Ascending aorta (tissue), 2 donors: ENCODE results near the gene HSD17B3. TPM values are rescaled to one million over a fixed set of nuclear protein-coding genes. Genes with fewer than 3 reads are reported as not detected.

Experiments used
- DNase-seq, 2 donors: peaks; one replicate each; pipeline ENCODE4 v3.0.0-alpha.2; 2019; ENCODE audit warnings: low spot score in 2 of 2
- H3K27ac ChIP-seq, 2 donors: fragments of 200-600 bp; sonication (generic); one replicate each; pipeline ENCODE4 v1.5.1; 2016 to 2017; ENCODE audit warnings: mild to moderate bottlenecking in 1 of 2
- H3K27me3 ChIP-seq: fragments of 200-600 bp; sonication (generic); one replicate; pipeline ENCODE4 v1.5.1; 2017
- H3K36me3 ChIP-seq, 2 donors: fragments of 200-600 bp; sonication (generic); one replicate each; pipeline ENCODE4 v1.5.1; 2016
- H3K4me1 ChIP-seq, 2 donors: fragments of 200-600 bp; sonication (generic); one replicate each; pipeline ENCODE4 v1.5.1; 2016 to 2017; ENCODE audit warnings: mild to moderate bottlenecking in 1 of 2
- H3K4me3 ChIP-seq, 2 donors: fragments of 200-600 bp; sonication (generic); one replicate each; pipeline ENCODE4 v1.5.1; 2016 to 2017; ENCODE audit warnings: mild to moderate bottlenecking in 1 of 2
- H3K9me3 ChIP-seq, 2 donors: fragments of 200-600 bp; sonication (generic); one replicate each; pipeline ENCODE4 v1.5.1; 2016
- CTCF ChIP-seq, 3 experiments: fragments of 200-600 bp in 2 of 3; fragments of 450-650 bp in 1 of 3; sonication (generic) in 2 of 3; IDR thresholded peaks; one replicate each; pipeline ENCODE4 v1.5.1; 2016 to 2019; ENCODE audit warnings: antibody characterized with exemption in 3 of 3, mild to moderate bottlenecking in 1 of 3, moderate library complexity in 1 of 3
- intact Hi-C: fragments of 100-400 bp; cut with DNase I; formaldehyde crosslinking; loops from one replicate; pipeline ENCODE4 v1.15.1; 2023
- total RNA-seq: library from RNA; depleted of rRNA; stranded (reverse); fragments of >200 nt; gene quantifications from one replicate; pipeline ENCODE4 v1.1.0, GENCODE V29; 2016

The HSD17B3 gene
- total RNA-seq, 1 donor from 2014 or later = not detected

GRCh38 chr9:96304230-96304629 lies 2.3 kb upstream of the HSD17B3 start:
- no peak overlapping the region for H3K27ac ChIP-seq
- DNase-seq = no peak

GRCh38 chr9:96299823-96300222 lies 2.2 kb downstream of the HSD17B3 start:
- intact Hi-C loops = no loop called here
- no peaks in the 10 kb centered on the region for H3K4me1 ChIP-seq
- no peak overlapping the region for H3K4me3 ChIP-seq
- H3K27me3 ChIP-seq = no peaks in the 10 kb centered on the region
- DNase-seq = no peak
- no peaks in the 10 kb centered on the region for H3K9me3 ChIP-seq
- H3K36me3 ChIP-seq = no peaks in the 10 kb centered on the region
- no peak overlapping the region for H3K27ac ChIP-seq
- no peak for TF ChIP-seq CTCF (IDR thresholded peaks at IDR 0.05)

More at GRCh38 chr9:96304230-96304629, 2.3 kb upstream of the HSD17B3 start:
- H3K4me1 ChIP-seq = no peaks in the 10 kb centered on the region
- intact Hi-C loops = no loop called here
- no peak overlapping the region for H3K4me3 ChIP-seq
- H3K27me3 ChIP-seq = no peaks in the 10 kb centered on the region
- no peaks in the 10 kb centered on the region for H3K9me3 ChIP-seq
- no peak for TF ChIP-seq CTCF (IDR thresholded peaks at IDR 0.05)
- H3K36me3 ChIP-seq = no peaks in the 10 kb centered on the region

- Histone ChIP-seq H3K4me3 (no peak overlapping the region), H3K27me3 (no peaks in the 10 kb centered on the region), H3K4me1 (no peaks in the 10 kb centered on the region), H3K9me3 (no peaks in the 10 kb centered on the region), H3K27ac (no peak overlapping the region), H3K36me3 (no peaks in the 10 kb centered on the region)
- intact Hi-C loops = no loop called here
- no peak for DNase-seq
- TF ChIP-seq CTCF (IDR thresholded peaks at IDR 0.05) = no peak
Observed at GRCh38 chr9:96294159-96294545, 7.8 kb downstream of the HSD17B3 start.

GRCh38 chr9:96293498-96294158 lies 8.3 kb downstream of the HSD17B3 start:
- Histone ChIP-seq H3K4me1 (no peaks in the 10 kb centered on the region), H3K4me3 (no peak overlapping the region), H3K27ac (no peak overlapping the region), H3K36me3 (no peaks in the 10 kb centered on the region), H3K27me3 (no peaks in the 10 kb centered on the region), H3K9me3 (no peaks in the 10 kb centered on the region)
- intact Hi-C loops = no loop called here
- DNase-seq = no peak
- TF ChIP-seq CTCF (IDR thresholded peaks at IDR 0.05) = no peak

- Histone ChIP-seq H3K27ac (no peak overlapping the region), H3K9me3 (no peaks in the 10 kb centered on the region), H3K4me1 (no peaks in the 10 kb centered on the region), H3K27me3 (no peaks in the 10 kb centered on the region), H3K36me3 (no peaks in the 10 kb centered on the region), H3K4me3 (no peak overlapping the region)
- no peak for DNase-seq
- no peak for TF ChIP-seq CTCF (IDR thresholded peaks at IDR 0.05)
- intact Hi-C loops = no loop called here
Observed at GRCh38 chr9:96289392-96289791, 12.6 kb downstream of the HSD17B3 start.

GRCh38 chr9:96281641-96282040 lies 20.3 kb downstream of the HSD17B3 start:
- H3K36me3 ChIP-seq = no peaks in the 10 kb centered on the region
- intact Hi-C loops = no loop called here
- H3K4me3 ChIP-seq = no peak overlapping the region
- no peak for DNase-seq
- no peaks in the 10 kb centered on the region for H3K4me1 ChIP-seq
- no peaks in the 10 kb centered on the region for H3K27me3 ChIP-seq
- no peak overlapping the region for H3K27ac ChIP-seq
- H3K9me3 ChIP-seq = no peaks in the 10 kb centered on the region
- TF ChIP-seq CTCF (IDR thresholded peaks at IDR 0.05) = no peak
